GM12878 (cell line): ENCODE data around the gene STX1A.

Experiments used
- CHD4 ChIP-seq: fragments of 200-600 bp; sonication (generic); IDR thresholded peaks from 2 replicates; pipeline ENCODE4 v1.6.1; 2016; ENCODE audit warnings: mild to moderate bottlenecking
- CTCF ChIP-seq, 3 experiments: IDR thresholded peaks in 2 of 3; conservative IDR thresholded peaks in 1 of 3; 2 replicates each; pipeline ENCODE4 v1.5.1; 2011; ENCODE audit warnings: low read depth in 3 of 3, low read length in 3 of 3, mild to moderate bottlenecking in 3 of 3, control low read depth in 2 of 3, moderate library complexity in 2 of 3, inconsistent platforms in 1 of 3, mixed read lengths in 1 of 3; ENCODE audit not compliant: control insufficient read depth in 2 of 3, insufficient read depth in 1 of 3; ENCODE audit errors: extremely low read depth in 1 of 3
- NRF1 ChIP-seq: conservative IDR thresholded peaks from 2 replicates; pipeline ENCODE4 v1.6.1; 2011; ENCODE audit warnings: mild to moderate bottlenecking, low read depth, low read length, improper control_type of control experiment
- RFX5 ChIP-seq: IDR thresholded peaks from 2 replicates; pipeline ENCODE4 v1.6.1; 2011; ENCODE audit warnings: low read depth, low read length, improper control_type of control experiment
- SMAD1 ChIP-seq: fragments of 450-650 bp; IDR thresholded peaks from 2 replicates; pipeline ENCODE4 v1.6.1; 2018; ENCODE audit warnings: mild to moderate bottlenecking, low read depth; ENCODE audit not compliant: partially characterized antibody

GRCh38 chr7:73730485-73730884 lies 11.0 kb upstream of the STX1A start:
- TF ChIP-seq CTCF (IDR thresholded peaks at IDR 0.05 in 2 of 3, conservative IDR thresholded peaks at IDR 0.05 in 1 of 3; ENCODE audit: control insufficient read depth in 2 of 3, extremely low read depth in 1 of 3, insufficient read depth in 1 of 3, low read depth in 3 of 3, low read length in 3 of 3): no peak
- no peak for TF ChIP-seq RFX5
- no peak for TF ChIP-seq CHD4
- no peak for TF ChIP-seq SMAD1
- TF ChIP-seq NRF1: no peak
